ENCODE results near the gene MAB21L2.
A peak's percentile ranks its signal among the peaks of the same experiment; 100 is the strongest.
"Not testable (repeated sequence)": the region's sequence is repeated elsewhere in the genome, so short reads cannot be mapped to it uniquely, and the experiment has no call there.

MAB21L2 gene

GRCh38 chr4:150547154-150547838 is 34.7 kb upstream of the MAB21L2 start:
- no peak for TF ChIP-seq FOXP2 (optimal IDR thresholded peaks at IDR 0.05; ENCODE audit: control extremely low read depth, extremely low read length, insufficient read depth)
- no peaks in the 10 kb centered on the region for H3K36me3 ChIP-seq (ENCODE audit: insufficient read depth, low read length)
- no peak for DNase-seq (ENCODE audit: low read depth, low spot score)
- no peak overlapping the region for H3K9ac ChIP-seq (ENCODE audit: insufficient read length)
- H3K4me3 ChIP-seq = no peak overlapping the region
- H3K27ac ChIP-seq = no peak overlapping the region
- no peaks in the 10 kb centered on the region for H3K9me3 ChIP-seq (ENCODE audit: low read depth, low read length)

GRCh38 chr4:150557811-150558210 is 24.1 kb upstream of the MAB21L2 start:
- DNase-seq (ENCODE audit: low read depth, low spot score); H3K27ac ChIP-seq; H3K36me3 ChIP-seq (ENCODE audit: insufficient read depth, low read length); H3K9ac ChIP-seq (ENCODE audit: insufficient read length); H3K9me3 ChIP-seq (ENCODE audit: low read depth, low read length); H3K4me3 ChIP-seq: not testable (repeated sequence)

GRCh38 chr4:150561143-150561737 is 20.7 kb upstream of the MAB21L2 start:
- Histone ChIP-seq H3K36me3 (ENCODE audit: insufficient read depth, low read length) (no peaks in the 10 kb centered on the region; the same call in 1 of the 2 replicates), H3K9me3 (ENCODE audit: low read depth, low read length) (no peaks in the 10 kb centered on the region), H3K4me3 (no peak overlapping the region), H3K27ac (no peak overlapping the region), H3K9ac (ENCODE audit: insufficient read length) (no peak overlapping the region)
- TF ChIP-seq FOXP2 (optimal IDR thresholded peaks at IDR 0.05; ENCODE audit: control extremely low read depth, extremely low read length, insufficient read depth) (no peak), EZH2 (IDR thresholded peaks at IDR 0.05) (no peak), POLR2AphosphoS5 (IDR thresholded peaks at IDR 0.05; ENCODE audit: borderline replicate concordance, low read depth, low read length) (no peak)
- no peak for DNase-seq (ENCODE audit: low read depth, low spot score)

GRCh38 chr4:150562250-150562649 is 19.7 kb upstream of the MAB21L2 start:
- Histone ChIP-seq H3K9me3 (ENCODE audit: low read depth, low read length) (no peaks in the 10 kb centered on the region), H3K4me3 (no peak overlapping the region)

GRCh38 chr4:150562751-150563150 is 19.2 kb upstream of the MAB21L2 start:
- no peaks in the 10 kb centered on the region for H3K9me3 ChIP-seq (ENCODE audit: low read depth, low read length)
- no peak overlapping the region for H3K9ac ChIP-seq (ENCODE audit: insufficient read length)
- DNase-seq (ENCODE audit: low read depth, low spot score) = no peak
- no peak overlapping the region for H3K27ac ChIP-seq
- H3K4me3 ChIP-seq = no peak overlapping the region
- no peaks in the 10 kb centered on the region; the same call in 1 of the 2 replicates for H3K36me3 ChIP-seq (ENCODE audit: insufficient read depth, low read length)
- TF ChIP-seq POLR2AphosphoS5 (IDR thresholded peaks at IDR 0.05; ENCODE audit: borderline replicate concordance, low read depth, low read length) = no peak
- no peak for TF ChIP-seq EZH2 (IDR thresholded peaks at IDR 0.05)
- no peak for TF ChIP-seq FOXP2 (optimal IDR thresholded peaks at IDR 0.05; ENCODE audit: control extremely low read depth, extremely low read length, insufficient read depth)

More at GRCh38 chr4:150562250-150562649, 19.7 kb upstream of the MAB21L2 start:
- H3K9ac ChIP-seq (ENCODE audit: insufficient read length) = no peak overlapping the region
- no peak for DNase-seq (ENCODE audit: low read depth, low spot score)
- no peak overlapping the region for H3K27ac ChIP-seq
- no peaks in the 10 kb centered on the region; the same call in 1 of the 2 replicates for H3K36me3 ChIP-seq (ENCODE audit: insufficient read depth, low read length)
- TF ChIP-seq EZH2 (IDR thresholded peaks at IDR 0.05) (no peak), FOXP2 (optimal IDR thresholded peaks at IDR 0.05; ENCODE audit: control extremely low read depth, extremely low read length, insufficient read depth) (no peak), POLR2AphosphoS5 (IDR thresholded peaks at IDR 0.05; ENCODE audit: borderline replicate concordance, low read depth, low read length) (no peak)

GRCh38 chr4:150564967-150565366 is 17.0 kb upstream of the MAB21L2 start:
- DNase-seq (ENCODE audit: low read depth, low spot score); H3K9ac ChIP-seq (ENCODE audit: insufficient read length); H3K36me3 ChIP-seq (ENCODE audit: insufficient read depth, low read length); H3K4me3 ChIP-seq; H3K27ac ChIP-seq; H3K9me3 ChIP-seq (ENCODE audit: low read depth, low read length): not testable (repeated sequence)

GRCh38 chr4:150567070-150567469 is 14.9 kb upstream of the MAB21L2 start:
- H3K27ac ChIP-seq = no peak overlapping the region
- no peaks in the 10 kb centered on the region for H3K9me3 ChIP-seq (ENCODE audit: low read depth, low read length)
- no peaks in the 10 kb centered on the region; the same call in 1 of the 2 replicates for H3K36me3 ChIP-seq (ENCODE audit: insufficient read depth, low read length)
- H3K9ac ChIP-seq (ENCODE audit: insufficient read length) = no peak overlapping the region
- DNase-seq (ENCODE audit: low read depth, low spot score) = no peak
- H3K4me3 ChIP-seq = no peak overlapping the region
- no peak for TF ChIP-seq EZH2 (IDR thresholded peaks at IDR 0.05)
- no peak for TF ChIP-seq FOXP2 (optimal IDR thresholded peaks at IDR 0.05; ENCODE audit: control extremely low read depth, extremely low read length, insufficient read depth)
- no peak for TF ChIP-seq POLR2AphosphoS5 (IDR thresholded peaks at IDR 0.05; ENCODE audit: borderline replicate concordance, low read depth, low read length)

- TF ChIP-seq EZH2 (IDR thresholded peaks at IDR 0.05) = no peak
- no peak for TF ChIP-seq POLR2AphosphoS5 (IDR thresholded peaks at IDR 0.05; ENCODE audit: borderline replicate concordance, low read depth, low read length)
- TF ChIP-seq FOXP2 (optimal IDR thresholded peaks at IDR 0.05; ENCODE audit: control extremely low read depth, extremely low read length, insufficient read depth) = no peak
- Histone ChIP-seq H3K27ac (no peak overlapping the region), H3K36me3 (ENCODE audit: insufficient read depth, low read length) (no peaks in the 10 kb centered on the region; the same call in 1 of the 2 replicates), H3K9me3 (ENCODE audit: low read depth, low read length) (no peaks in the 10 kb centered on the region), H3K4me3 (no peak overlapping the region), H3K9ac (ENCODE audit: insufficient read length) (peak overlapping the region; percentile 9)
- no peak for DNase-seq (ENCODE audit: low read depth, low spot score)
Observed at GRCh38 chr4:150569384-150569987, 12.5 kb upstream of the MAB21L2 start.
